ENCODE measurements around the gene ZFYVE28. TPM values are rescaled to one million over a fixed set of nuclear protein-coding genes. Genes with fewer than 3 reads are reported as not detected.

ZFYVE28 gene
- total RNA-seq, 2 experiments from 2014 or later: 26.2 to 28.0 TPM

DNA sequence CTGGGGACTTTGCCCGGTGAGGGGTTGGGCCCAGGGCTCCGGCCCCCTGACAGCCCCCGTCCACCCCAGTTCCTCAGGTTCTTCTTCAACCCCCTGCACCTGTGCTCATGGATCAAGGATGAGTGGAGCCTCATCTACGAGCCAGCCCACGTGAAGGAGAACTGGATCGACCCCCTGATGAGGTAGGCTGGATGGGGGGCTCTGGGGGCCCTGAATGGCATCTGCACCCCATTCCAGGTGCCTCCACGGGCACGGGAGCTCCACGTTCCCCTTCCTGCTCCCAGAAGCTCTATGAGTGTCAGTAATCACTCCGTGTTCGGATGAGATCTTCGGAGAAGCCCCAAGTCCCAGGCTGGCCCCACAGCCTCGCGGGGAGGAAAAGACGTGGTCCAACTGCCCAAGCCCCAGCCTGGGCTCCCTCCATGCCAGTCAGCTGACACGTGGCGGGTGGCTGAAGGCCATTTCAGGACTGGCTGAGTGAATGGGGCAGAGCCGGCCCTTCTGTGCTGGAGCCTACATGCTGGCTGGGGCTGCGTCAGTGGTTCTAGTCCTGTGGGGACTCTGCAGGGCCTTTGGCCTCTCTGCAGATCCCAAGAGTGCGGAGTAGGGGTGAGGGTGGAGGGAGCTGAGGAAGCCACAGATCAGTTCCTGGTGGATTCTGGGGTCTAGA is 24.8 kb upstream of the ZFYVE28 start:
- intact Hi-C loops (cut with DNase I, micrococcal nuclease): no loop called here
- H3K9me3 Mint-ChIP-seq: no peaks in the 10 kb centered on the region
- no peaks in the 10 kb centered on the region for H3K27me3 Mint-ChIP-seq
- ATAC-seq (ENCODE audit: poor library complexity) (no peak), DNase-seq (no peak)
- ChIA-PET POLR2A (no interaction called here), CTCF (interaction anchor here (2.1 kb wide), 1 partner anchor 223 kb away, joined by 23 read pairs; no protein-coding TSS in a partner anchor)
- no peak overlapping the region for H3K27ac ChIP-seq (ENCODE audit: low read depth in 1 of 2, low read length in 2 of 2)
- H3K27ac Mint-ChIP-seq: no peak overlapping the region
- H3K36me3 ChIP-seq (ENCODE audit: insufficient read depth, low read length): no peaks in the 10 kb centered on the region
- no peaks in the 10 kb centered on the region for H3K9me3 ChIP-seq (ENCODE audit: control insufficient read depth in 1 of 2, insufficient read depth in 1 of 2, low read length in 2 of 2)
- peaks cover 9% of the 10 kb centered on the region for H3K4me1 ChIP-seq (ENCODE audit: insufficient read depth, low read length)
- no peaks in the 10 kb centered on the region for H3K27me3 ChIP-seq (ENCODE audit: control insufficient read depth in 1 of 2, insufficient read depth in 2 of 2, low read length in 2 of 2)
- no peaks in the 10 kb centered on the region for H3K36me3 Mint-ChIP-seq (ENCODE audit: low read depth)
- no peak overlapping the region for H3K4me3 ChIP-seq (ENCODE audit: low read length)
- TF ChIP-seq, protein P1, sequence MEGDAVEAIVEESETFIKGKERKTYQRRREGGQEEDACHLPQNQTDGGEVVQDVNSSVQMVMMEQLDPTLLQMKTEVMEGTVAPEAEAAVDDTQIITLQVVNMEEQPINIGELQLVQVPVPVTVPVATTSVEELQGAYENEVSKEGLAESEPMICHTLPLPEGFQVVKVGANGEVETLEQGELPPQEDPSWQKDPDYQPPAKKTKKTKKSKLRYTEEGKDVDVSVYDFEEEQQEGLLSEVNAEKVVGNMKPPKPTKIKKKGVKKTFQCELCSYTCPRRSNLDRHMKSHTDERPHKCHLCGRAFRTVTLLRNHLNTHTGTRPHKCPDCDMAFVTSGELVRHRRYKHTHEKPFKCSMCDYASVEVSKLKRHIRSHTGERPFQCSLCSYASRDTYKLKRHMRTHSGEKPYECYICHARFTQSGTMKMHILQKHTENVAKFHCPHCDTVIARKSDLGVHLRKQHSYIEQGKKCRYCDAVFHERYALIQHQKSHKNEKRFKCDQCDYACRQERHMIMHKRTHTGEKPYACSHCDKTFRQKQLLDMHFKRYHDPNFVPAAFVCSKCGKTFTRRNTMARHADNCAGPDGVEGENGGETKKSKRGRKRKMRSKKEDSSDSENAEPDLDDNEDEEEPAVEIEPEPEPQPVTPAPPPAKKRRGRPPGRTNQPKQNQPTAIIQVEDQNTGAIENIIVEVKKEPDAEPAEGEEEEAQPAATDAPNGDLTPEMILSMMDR (IDR thresholded peaks at IDR 0.05): no peak
- H3K4me1 Mint-ChIP-seq (ENCODE audit: low read depth): no peaks in the 10 kb centered on the region
- no peak overlapping the region for H3K4me3 Mint-ChIP-seq

DNA sequence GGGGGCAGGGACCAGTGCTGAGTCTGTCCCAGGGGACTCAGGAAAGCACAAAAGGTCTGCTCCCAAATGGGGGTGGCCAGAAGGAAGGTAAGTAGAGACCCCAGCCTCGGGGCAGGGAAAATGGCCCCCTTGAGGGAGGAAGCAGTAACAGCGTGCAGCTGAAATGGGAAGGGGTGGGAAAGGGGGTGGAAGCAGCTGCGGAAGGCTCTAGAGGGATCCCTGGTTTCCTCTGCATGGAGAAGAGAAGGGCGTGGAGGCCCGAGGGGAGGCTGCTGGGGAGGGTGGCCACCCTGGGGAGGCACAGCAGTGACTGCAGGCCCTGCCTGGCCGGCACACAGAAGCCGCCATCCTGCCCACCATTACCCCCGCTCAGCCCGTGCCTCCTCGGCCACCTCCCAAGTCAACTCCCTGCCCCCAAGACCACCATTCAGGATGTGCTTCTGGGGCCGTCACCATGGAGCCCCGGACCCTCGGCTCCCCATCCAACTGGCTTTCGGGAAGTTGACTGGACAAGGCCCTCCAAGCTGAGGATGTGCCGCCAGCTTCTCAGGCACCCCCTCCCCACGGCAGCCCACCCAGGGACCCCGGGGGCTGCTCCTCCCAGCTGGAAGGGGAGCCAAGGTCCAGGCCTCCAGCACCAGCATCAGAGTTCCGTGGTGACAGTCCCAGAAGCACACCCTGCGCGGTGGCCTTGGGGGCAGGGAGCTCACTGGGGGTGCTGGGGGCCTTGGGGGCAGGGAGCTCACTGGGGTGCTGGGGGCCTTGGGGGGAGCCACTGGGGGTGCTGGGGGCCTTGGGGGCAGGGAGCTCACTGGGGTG is 23.9 kb upstream of the ZFYVE28 start:
- no peak overlapping the region for H3K4me3 ChIP-seq (ENCODE audit: low read length)
- no peaks in the 10 kb centered on the region for H3K9me3 Mint-ChIP-seq
- H3K27me3 Mint-ChIP-seq: no peaks in the 10 kb centered on the region
- intact Hi-C loops (cut with DNase I, micrococcal nuclease): no loop called here
- no peak for ATAC-seq (ENCODE audit: poor library complexity)
- H3K36me3 ChIP-seq (ENCODE audit: insufficient read depth, low read length): no peaks in the 10 kb centered on the region
- no peaks in the 10 kb centered on the region for H3K27me3 ChIP-seq (ENCODE audit: control insufficient read depth in 1 of 2, insufficient read depth in 2 of 2, low read length in 2 of 2)
- H3K4me1 ChIP-seq (ENCODE audit: insufficient read depth, low read length): peaks cover 9% of the 10 kb centered on the region
- TF ChIP-seq, protein P1 (IDR thresholded peaks at IDR 0.05): no peak
- H3K27ac ChIP-seq (ENCODE audit: low read depth in 1 of 2, low read length in 2 of 2): no peak overlapping the region
- ChIA-PET CTCF (interaction anchor here (0.9 to 2.1 kb wide), 16 partner anchors 12 to 225 kb away, joined by 3 to 23 read pairs (median 4); partner anchors contain the start of genes CFAP99, RNF4 and ZFYVE28), POLR2A (interaction anchor here (0.8 to 1.0 kb wide), 2 partner anchors 29 to 94 kb away, joined by 3 read pairs; no protein-coding TSS in a partner anchor)
- H3K36me3 Mint-ChIP-seq (ENCODE audit: low read depth): no peaks in the 10 kb centered on the region
- DNase-seq: no peak
- H3K4me3 Mint-ChIP-seq: no peak overlapping the region
- no peaks in the 10 kb centered on the region for H3K9me3 ChIP-seq (ENCODE audit: control insufficient read depth in 1 of 2, insufficient read depth in 1 of 2, low read length in 2 of 2)
- no peak overlapping the region for H3K27ac Mint-ChIP-seq
- H3K4me1 Mint-ChIP-seq (ENCODE audit: low read depth): no peaks in the 10 kb centered on the region

DNA sequence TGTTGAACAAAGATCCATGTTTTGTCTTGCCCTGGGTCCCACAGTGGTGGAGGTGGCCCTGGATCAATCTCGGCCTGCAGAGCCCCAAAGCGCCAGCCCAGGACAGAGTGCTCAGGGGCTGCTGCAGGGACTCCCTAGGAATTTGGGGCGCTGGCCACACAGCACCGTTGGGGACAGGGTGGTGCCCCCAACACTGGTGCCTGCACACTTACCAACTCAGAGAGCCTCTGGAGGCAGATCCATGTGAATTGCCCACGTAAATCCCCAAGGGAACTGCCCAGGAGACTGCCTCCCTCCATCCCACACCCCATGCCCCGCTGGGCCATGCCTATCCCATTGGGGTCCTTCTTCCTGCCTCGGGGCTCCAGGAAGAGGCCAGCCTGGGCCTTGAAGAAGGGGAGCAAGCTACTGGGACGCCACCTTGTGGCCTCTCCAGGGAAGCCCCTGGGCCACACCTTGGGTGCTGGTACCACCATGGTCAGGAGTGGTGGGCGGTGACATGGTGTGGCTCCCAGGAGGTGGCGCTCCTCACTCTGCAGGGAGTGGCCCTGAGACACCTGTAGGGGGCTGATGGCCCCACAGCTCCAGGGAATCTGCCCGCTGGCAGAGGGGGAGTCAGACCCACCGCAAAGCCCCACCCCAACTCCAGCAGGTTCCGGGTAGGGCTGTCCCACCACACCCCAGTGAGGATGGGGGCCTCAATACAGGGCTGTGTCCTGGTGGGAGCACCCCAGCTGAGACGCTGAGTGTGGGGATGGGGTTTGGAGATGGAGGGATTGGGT is 23.1 kb upstream of the ZFYVE28 start:
- Mint-ChIP-seq H3K4me1 (ENCODE audit: low read depth) (no peaks in the 10 kb centered on the region), H3K4me3 (no peak overlapping the region), H3K36me3 (ENCODE audit: low read depth) (no peaks in the 10 kb centered on the region), H3K27me3 (no peaks in the 10 kb centered on the region), H3K9me3 (no peaks in the 10 kb centered on the region), H3K27ac (no peak overlapping the region)
- Histone ChIP-seq H3K36me3 (ENCODE audit: insufficient read depth, low read length) (no peaks in the 10 kb centered on the region), H3K4me3 (ENCODE audit: low read length) (no peak overlapping the region), H3K4me1 (ENCODE audit: insufficient read depth, low read length) (peaks cover 9% of the 10 kb centered on the region), H3K9me3 (ENCODE audit: control insufficient read depth in 1 of 2, insufficient read depth in 1 of 2, low read length in 2 of 2) (no peaks in the 10 kb centered on the region), H3K27ac (ENCODE audit: low read depth in 1 of 2, low read length in 2 of 2) (no peak overlapping the region), H3K27me3 (ENCODE audit: control insufficient read depth in 1 of 2, insufficient read depth in 2 of 2, low read length in 2 of 2) (no peaks in the 10 kb centered on the region)
- TF ChIP-seq, protein P1 (IDR thresholded peaks at IDR 0.05): peak; percentile 69
- intact Hi-C loops (cut with DNase I, micrococcal nuclease): loop anchor here (1.0 kb wide), 1 partner anchor 221 kb away; no protein-coding TSS in a partner anchor
- ChIA-PET CTCF (interaction anchor here (0.5 to 2.1 kb wide), 22 partner anchors 9 to 225 kb away, joined by 3 to 23 read pairs (median 4); partner anchors contain the start of genes CFAP99, RNF4 and ZFYVE28), POLR2A (interaction anchor here (0.8 to 1.0 kb wide), 2 partner anchors 28 to 94 kb away, joined by 3 read pairs; no protein-coding TSS in a partner anchor)
- DNase-seq: peak; percentile 52 to 87 (median 67)
- ATAC-seq (ENCODE audit: poor library complexity): peak; percentile 99

All from CD4-positive, alpha-beta T cell (primary cell).